Stimulated activated CD4-positive, alpha-beta T cell treated with anti-CD3 and anti-CD28 coated beads, Interleukin-4, amount 100 ng/mL, for 4 hours (primary cell): ENCODE data around the gene E2F3.
A peak's percentile ranks its signal among the peaks of the same experiment; 100 is the strongest.

Experiments used
- DNase-seq, 2 experiments: peaks; one replicate each; pipeline ENCODE4 v3.0.0-alpha.2; 2020

E2F3 gene

DNA sequence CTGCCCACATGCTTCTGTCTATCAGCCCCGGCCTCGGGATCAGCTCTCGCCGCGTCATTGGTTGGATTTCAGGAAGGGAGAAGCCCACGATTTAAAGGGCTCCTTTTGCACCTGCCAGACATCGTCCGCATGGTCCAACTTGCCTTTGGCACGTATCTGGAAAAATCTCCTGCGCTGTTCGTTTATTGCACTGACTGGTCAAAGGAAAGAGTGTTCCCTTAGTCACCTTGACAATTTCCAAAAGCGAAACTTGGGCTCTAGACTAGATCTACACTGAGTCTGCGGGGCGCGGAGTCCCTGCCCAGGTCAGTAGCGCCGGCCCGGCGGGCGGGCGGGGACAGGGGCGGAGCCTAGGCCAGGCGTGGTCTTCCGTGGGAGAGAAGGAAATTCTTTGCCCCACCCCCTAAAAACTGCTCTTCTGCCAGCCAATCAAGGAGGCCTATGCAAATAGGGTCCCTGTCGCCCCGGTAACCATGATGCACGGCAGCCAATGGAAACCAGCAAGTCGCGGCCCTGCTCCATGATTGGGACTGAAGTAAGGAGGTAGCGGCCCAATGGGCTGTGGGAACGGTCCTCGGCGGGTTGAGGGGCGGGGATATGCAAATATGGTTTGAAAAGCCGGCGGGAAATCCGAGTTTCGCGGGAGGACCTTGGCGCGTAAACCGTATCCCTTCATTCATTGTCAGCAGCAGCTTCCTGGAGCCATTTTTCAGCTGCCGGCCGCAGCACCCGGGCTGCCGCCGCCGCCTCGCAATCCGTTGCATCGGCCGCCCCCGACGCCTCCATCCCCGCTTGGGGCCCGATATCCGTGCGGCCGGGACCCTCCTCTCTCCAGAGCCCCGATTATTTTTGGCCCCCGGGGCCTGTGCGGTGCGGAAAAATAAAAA lies at the start of gene E2F3:
Gene E2F3 (plus strand): TSS at position 675 of the 887 bp plus-strand sequence. CDS start 354 bp downstream, outside the sequence.
- peak; percentile 95 to 100 for DNase-seq

DNA sequence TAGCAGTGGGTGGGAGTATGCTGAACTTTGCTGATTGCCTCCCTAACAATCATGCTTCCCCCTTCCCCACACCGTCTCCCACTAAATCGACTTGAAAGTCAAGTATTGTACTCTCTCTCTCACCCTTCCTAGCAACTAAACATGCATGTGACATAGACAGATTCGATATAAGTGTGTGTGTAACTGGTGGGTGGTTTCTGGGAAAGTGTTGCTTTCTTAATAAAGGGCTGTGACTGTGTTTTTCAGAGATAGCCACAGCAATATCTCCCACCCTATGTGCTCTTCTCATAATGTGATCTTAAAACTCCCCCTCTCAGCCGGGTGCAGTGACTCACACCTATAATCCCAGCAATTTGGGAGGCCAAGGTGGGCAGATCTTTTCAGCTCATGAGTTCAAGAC lies 49.3 kb upstream of the E2F3 start:
- no peak for DNase-seq

DNA sequence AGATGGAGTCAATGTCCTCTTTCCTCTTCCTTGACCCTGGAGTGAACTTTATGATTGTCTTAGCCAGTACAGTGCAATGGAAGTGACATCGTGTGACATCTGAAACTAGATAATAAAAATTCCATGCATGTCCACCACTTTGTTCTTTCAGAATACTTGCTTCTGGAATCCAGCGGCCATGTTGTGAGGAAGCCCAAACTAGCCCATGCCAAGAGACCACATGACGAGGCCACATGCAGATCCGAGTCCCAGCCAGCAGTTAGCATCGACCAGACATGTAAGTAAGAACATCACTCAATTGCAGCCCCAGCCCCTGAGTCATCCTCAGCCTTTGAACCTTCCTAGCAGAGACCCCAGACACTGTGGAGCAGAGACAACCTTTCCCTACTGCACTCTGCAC lies 48.5 kb upstream of the E2F3 start:
- DNase-seq, result no peak

GRCh38 chr6:20354366-20354765 lies 47.3 kb upstream of the E2F3 start:
- no peak for DNase-seq

- no peak for DNase-seq
Measured at GRCh38 chr6:20360471-20361119, 41.1 kb upstream of the E2F3 start.

DNA sequence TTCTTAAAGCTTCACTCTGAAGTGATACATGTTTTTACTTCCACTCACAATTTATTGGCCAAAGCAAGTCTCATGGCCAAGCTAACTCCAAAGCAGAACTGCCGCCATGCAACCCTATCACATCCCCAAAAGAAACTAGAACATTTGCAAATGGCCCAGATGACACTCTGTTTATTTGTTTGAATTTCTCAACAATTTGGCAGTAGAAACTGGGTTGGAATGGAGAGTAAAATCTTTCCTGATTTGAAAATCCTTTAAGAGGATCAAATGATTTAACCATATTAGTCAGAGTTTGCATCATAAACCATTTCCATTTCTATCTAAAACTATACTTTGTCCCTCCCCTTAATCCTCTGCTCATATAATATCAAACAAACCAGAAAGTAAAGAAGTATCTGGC lies 39.1 kb upstream of the E2F3 start:
- no peak for DNase-seq

DNA sequence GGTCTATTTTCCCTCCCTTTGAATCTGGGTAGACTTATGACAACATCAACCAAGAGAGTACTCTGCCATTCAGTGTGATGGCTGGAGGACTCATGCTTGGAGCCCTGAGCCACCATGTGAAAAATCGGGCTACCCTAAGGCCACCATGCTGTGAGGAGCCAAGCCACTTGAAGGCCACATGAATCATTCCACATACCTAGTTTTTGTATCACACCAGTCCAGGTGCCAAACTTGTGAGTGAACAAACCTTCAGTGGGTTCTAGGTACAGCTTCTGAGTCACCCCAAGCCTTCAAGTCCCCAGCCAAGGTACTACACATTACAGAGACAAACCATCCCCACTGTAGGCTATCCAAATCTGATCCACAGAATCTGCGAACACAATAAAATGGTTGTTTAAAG lies 37.4 kb upstream of the E2F3 start:
- DNase-seq, result no peak

- DNase-seq, result no peak
Measured at GRCh38 chr6:20365456-20365855, 36.2 kb upstream of the E2F3 start.

DNA sequence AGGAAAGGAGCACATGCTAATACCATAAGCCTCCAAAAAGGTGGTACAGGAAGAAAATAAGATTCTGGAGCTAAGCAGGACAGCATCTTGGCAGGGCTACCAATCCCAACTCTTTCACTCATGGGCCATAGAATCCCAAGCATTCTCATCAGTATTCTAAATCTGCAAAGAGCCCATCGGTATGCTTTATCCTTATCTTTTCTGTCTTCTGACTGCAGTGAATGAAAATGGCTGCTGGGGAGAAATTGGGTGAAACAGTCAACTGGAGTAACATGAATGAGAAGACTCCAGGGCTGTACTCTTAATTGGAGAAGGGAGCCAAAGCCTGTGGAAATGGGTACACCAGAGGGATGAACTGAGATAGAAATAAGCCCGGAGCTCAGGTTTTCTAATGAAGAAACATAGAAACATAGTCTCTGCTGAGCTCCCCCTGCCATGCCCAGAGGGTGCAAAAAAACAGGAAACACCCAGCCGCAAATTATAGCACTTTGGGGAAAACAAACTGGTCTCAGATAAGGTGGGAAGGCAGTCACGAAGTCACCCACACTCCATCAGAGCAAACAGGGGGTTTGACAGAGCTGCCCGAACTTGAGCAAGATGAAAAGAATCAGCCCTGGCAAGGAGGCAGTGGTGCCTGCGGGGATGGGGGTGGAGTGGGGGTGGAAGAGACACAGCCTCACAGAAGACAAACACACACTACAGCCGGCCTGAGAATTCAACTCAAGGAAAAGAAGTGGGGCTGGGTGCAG lies 35.4 kb upstream of the E2F3 start:
- peak; percentile 8 to 51 for DNase-seq

DNA sequence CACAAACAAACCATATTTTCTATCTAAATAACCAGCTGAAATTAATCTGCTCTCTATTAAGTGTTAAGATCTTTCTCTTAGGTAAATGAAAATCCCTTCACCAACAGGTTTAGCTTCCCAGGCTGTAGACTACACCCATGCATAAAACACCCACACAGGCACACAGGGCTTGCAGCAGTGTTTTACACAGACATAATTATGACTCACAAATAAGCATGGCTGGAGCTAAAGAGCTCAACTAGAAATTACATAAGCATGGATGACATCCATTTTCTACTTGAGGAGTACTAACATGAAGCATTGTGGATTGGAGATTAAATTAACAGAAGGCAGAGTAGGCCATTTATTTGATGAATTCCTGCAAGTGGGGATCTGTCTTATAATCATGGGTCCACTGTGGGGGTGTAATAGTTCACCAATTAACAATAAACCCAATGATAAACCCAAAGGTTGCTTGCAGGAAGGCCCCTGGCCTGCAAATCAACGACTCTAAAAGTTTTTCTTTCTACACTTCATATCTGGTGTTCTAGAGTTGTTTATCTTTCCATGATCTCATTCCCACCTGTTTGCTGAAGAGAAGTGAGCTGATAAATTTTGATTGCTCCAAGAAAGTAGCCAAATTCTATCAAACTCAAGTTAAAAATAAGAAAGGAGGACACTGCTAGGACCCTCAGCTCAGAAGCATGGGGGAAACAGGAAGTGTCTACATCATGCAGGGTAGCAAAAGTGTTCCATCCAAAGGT lies 33.8 kb upstream of the E2F3 start:
- DNase-seq, result peak in 1 of 2 experiments; percentile 70

- DNase-seq, result no peak
Measured at GRCh38 chr6:20370393-20370792, 31.3 kb upstream of the E2F3 start.

DNA sequence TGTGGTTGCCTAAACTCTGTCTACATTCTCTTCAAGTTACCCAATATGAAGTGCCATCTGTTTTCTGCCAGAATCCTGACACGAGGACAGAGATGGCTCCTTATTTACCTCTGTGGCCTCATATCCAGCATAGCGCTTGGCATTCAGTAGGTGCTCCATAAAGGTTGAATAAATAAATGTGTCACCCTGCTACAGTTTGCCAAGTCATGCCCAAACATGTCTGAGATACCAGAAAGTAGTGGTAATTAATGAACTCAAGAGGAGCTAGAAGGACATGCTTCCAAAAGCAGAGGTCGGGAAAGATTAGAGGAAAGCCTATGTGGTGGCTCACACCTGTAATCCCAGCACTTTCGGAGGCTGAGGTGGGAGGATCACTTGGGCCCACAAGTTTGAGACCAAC lies 30.9 kb upstream of the E2F3 start:
- DNase-seq, result no peak

DNA sequence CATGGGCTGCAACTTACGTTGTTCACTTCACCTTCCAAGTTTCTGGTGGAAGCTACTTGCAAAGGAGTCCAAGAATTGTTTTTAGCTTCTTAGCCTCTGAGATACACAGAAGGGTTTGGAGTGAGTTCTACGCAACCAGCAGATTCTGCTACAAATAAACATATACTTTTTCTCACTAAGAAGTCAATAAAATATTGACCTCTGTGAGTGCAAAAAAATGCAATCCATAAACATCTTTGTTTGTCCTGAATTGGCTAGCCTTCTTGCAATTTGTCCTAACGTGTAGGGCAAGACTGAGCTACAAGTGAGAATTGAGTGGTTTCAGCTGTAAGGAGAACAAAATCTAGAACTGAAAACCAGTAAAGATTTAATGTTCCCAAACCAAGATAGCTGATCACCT lies 26.2 kb upstream of the E2F3 start:
- no peak for DNase-seq

DNA sequence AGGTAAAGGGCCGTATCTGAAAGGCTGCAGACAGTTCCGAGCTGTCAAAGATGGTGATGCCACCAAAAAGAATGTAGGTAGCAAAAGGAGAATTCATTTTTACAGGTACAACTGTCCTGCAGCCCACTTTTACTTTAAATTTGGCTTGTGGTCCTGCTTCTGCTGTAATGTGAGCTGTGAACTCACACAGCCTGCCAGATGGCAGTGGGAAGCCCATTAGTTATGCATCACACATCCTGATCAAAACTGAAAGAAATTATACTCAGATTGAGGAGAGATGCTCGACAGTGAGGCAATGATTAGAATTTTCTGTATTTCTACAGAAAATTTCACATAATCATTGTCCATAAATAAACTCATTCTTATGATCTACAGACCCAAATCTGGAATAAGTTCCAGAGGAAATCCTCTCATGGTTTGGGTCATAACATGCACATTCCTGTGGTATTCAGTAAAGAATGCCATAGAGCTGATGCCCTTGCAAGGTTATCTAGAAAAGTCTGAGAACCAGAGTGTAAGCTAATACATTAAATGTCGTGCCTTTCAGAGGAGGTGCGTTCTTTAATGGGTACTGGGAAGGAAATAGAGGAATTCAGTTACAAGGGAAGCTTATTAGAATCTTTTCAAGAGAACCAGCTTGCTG lies 23.9 kb upstream of the E2F3 start:
- no peak for DNase-seq

DNA sequence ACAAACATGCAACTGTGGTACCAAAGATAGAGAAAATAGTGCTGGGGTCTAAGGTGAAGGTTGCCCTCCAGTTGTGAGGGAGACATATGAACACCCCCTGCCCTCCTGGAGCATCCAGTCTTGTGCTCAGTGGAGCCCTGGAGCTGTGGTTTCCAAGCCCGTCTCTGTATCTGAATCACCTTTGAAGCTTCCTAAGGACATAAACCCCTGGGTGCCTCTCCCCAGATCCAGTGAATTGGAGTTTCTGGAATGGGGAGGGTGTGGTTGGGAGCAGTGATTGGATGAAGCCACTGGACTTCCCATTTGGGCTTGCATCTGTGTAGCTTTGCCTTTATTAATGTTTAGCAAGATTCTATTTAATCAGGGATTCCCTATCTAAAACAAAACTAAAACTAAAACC lies 22.4 kb upstream of the E2F3 start:
- no peak for DNase-seq

DNA sequence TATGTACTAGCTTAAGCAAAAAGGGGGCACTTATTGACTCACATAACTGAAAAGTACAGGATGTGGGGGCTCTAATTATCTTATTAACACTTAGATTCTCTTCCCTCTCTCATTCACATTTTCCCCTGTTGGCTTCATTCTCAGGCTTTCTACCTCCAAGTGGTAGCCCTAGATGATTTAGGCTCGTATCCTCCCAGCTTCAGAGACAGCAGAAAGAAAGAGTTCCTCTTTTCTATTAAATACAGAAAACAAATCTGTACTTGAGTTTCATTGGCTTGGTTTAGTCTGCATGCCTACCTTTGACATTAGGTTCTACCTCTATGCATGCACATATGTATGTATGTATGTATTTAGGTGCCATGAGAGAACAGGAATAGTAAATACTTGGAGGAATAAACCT lies 15.5 kb upstream of the E2F3 start:
- DNase-seq, result no peak

DNA sequence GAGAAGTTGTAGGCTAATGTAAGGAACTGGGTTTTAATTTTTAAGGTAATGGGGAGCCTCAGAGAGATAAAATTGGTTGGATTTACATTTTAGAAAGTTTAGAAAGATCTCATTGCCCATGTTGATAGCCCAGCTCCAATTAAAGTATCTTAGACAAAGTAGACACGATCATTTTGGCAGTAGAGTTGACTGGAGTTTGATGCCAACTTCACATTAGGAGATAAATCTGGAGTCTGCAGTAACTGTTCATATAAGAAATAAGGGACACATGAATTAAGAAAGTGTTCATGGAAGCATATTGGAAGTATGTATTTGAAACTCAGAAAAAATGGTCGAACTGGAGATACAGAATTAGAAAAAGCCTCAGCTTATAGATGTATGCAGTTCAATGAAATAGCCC lies 12.6 kb upstream of the E2F3 start:
- DNase-seq, result no peak

DNA sequence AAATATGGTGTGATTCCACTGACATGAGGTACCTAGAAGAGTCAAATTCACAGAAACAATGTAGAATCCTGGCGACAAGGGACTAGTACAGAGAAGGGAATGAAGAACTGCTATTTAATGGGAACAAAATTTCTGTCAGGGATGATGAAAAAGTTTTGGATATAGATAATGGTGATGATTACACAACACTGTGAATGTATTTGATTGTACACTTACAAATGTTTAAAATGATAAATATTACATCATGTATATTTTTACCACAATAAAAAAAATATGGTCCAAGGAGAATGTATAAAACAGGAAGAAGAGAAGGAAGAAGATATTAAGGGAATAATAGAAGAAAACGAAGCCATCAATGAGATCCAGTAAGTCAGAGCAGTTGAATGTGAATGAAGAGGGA lies 8.4 kb upstream of the E2F3 start:
- no peak for DNase-seq

- no peak for DNase-seq
Measured at GRCh38 chr6:20399518-20399917, 2.2 kb upstream of the E2F3 start.

- DNase-seq, result peak; percentile 25 to 34
Measured at GRCh38 chr6:20400456-20401204, 1.0 kb upstream of the E2F3 start.

- no peak for DNase-seq
Measured at GRCh38 chr6:20402092-20402341, 338 bp downstream of the E2F3 start.
